Neuronal stem cell (in vitro differentiated cells): ENCODE data around the gene BEX3.

Experiments used
- DNase-seq: peaks from one replicate; pipeline ENCODE4 v3.0.0-alpha.2; 2013; ENCODE audit warnings: low spot score
- H2AFZ ChIP-seq: one replicate; pipeline ENCODE4 v1.6.1; 2013; ENCODE audit warnings: mild to moderate bottlenecking, low read length, inconsistent platforms
- H2AK5ac ChIP-seq: 2 replicates; pipeline ENCODE4 v1.6.1; 2013; ENCODE audit warnings: low read depth, mild to moderate bottlenecking, inconsistent platforms, low read length, moderate library complexity, mixed read lengths
- H2BK120ac ChIP-seq: 2 replicates; pipeline ENCODE4 v1.6.1; 2013; ENCODE audit warnings: low read depth, mild to moderate bottlenecking, inconsistent platforms, low read length, moderate library complexity, mixed read lengths
- H2BK12ac ChIP-seq: one replicate; pipeline ENCODE4 v1.6.1; 2013; ENCODE audit warnings: low read length, inconsistent platforms
- H2BK15ac ChIP-seq: 2 replicates; pipeline ENCODE4 v1.6.1; 2013; ENCODE audit warnings: mild to moderate bottlenecking, low read length, inconsistent platforms, mixed read lengths
- H2BK5ac ChIP-seq: one replicate; pipeline ENCODE4 v1.6.1; 2013; ENCODE audit warnings: inconsistent platforms, mild to moderate bottlenecking, low read length, moderate library complexity
- H3K14ac ChIP-seq: one replicate; pipeline ENCODE4 v1.6.1; 2013; ENCODE audit warnings: low read length, inconsistent platforms
- H3K18ac ChIP-seq: 2 replicates; pipeline ENCODE4 v1.6.1; 2013; ENCODE audit warnings: low read length, inconsistent platforms
- H3K23ac ChIP-seq: 2 replicates; pipeline ENCODE4 v1.6.1; 2013; ENCODE audit warnings: low read depth, mild to moderate bottlenecking, mixed read lengths, low read length, inconsistent platforms; ENCODE audit not compliant: poor library complexity
- H3K27ac ChIP-seq: replicated peaks from 3 replicates; pipeline ENCODE4 v1.5.1; 2013; ENCODE audit warnings: low read length, inconsistent platforms
- H3K27me3 ChIP-seq, 3 experiments: 2 replicates each; pipeline ENCODE4 v1.6.1; 2013; ENCODE audit warnings: low read length in 3 of 3, mild to moderate bottlenecking in 2 of 3, inconsistent platforms in 1 of 3, low read depth in 1 of 3, mixed read lengths in 1 of 3, moderate library complexity in 1 of 3; ENCODE audit not compliant: control insufficient read depth in 3 of 3, insufficient read depth in 3 of 3
- H3K36me3 ChIP-seq, 2 donors: replicated peaks in 1 of 2; 2 replicates each; pipeline ENCODE4 v1.6.1; 2013; ENCODE audit warnings: low read length in 2 of 2; ENCODE audit not compliant: control insufficient read depth in 2 of 2, insufficient read depth in 2 of 2
- H3K4ac ChIP-seq: 2 replicates; pipeline ENCODE4 v1.6.1; 2013; ENCODE audit warnings: inconsistent platforms, mild to moderate bottlenecking, low read length, moderate library complexity
- H3K4me1 ChIP-seq, 2 donors: 1 replicate in 1 of 2; 2 replicates in 1 of 2; pipeline ENCODE4 v1.6.1; 2013; ENCODE audit warnings: low read length in 2 of 2, low read depth in 1 of 2; ENCODE audit not compliant: control insufficient read depth in 2 of 2, insufficient read depth in 1 of 2
- H3K4me2 ChIP-seq: one replicate; pipeline ENCODE4 v1.6.1; 2013; ENCODE audit warnings: mild to moderate bottlenecking, low read length, inconsistent platforms; ENCODE audit not compliant: insufficient read depth, poor library complexity, severe bottlenecking
- H3K4me3 ChIP-seq, 2 donors: 2 replicates each; pipeline ENCODE4 v1.5.1; 2013; ENCODE audit warnings: low read length in 2 of 2, mild to moderate bottlenecking in 2 of 2, inconsistent platforms in 1 of 2, moderate library complexity in 1 of 2
- H3K79me1 ChIP-seq: one replicate; pipeline ENCODE4 v1.6.1; 2013; ENCODE audit warnings: low read depth, mild to moderate bottlenecking, inconsistent platforms, low read length, moderate library complexity
- H3K9ac ChIP-seq: one replicate; pipeline ENCODE4 v1.6.1; 2013; ENCODE audit warnings: mild to moderate bottlenecking, low read depth, low read length, inconsistent platforms; ENCODE audit not compliant: poor library complexity
- H3K9me3 ChIP-seq, 2 donors: replicated peaks in 1 of 2; 2 replicates each; pipeline versions ENCODE3 to v1.6.1; 2013; ENCODE audit warnings: low read length in 2 of 2, mild to moderate bottlenecking in 2 of 2, inconsistent platforms in 1 of 2, low read depth in 1 of 2, mixed read lengths in 1 of 2, moderate library complexity in 1 of 2; ENCODE audit not compliant: control insufficient read depth in 2 of 2, insufficient read depth in 1 of 2
- H4K8ac ChIP-seq: one replicate; pipeline ENCODE4 v1.6.1; 2013; ENCODE audit warnings: low read depth, mild to moderate bottlenecking, inconsistent platforms, low read length, moderate library complexity
- H4K91ac ChIP-seq: one replicate; pipeline ENCODE4 v1.6.1; 2013; ENCODE audit warnings: low read length, low read depth, mild to moderate bottlenecking, inconsistent platforms; ENCODE audit not compliant: poor library complexity
- WGBS, 2 donors: extraction: QIAGEN DNeasy Blood & Tissue Kit; methylation state at CpG; one replicate each; pipeline ENCODE4 v1.1.7; 2013; ENCODE audit warnings: missing lambda C conversion rate in 2 of 2, mixed read lengths in 1 of 2; ENCODE audit not compliant: insufficient read length in 2 of 2, insufficient replicate concordance in 1 of 2; ENCODE audit errors: extremely low coverage in 2 of 2; 5-methylcytosine and 5-hydroxymethylcytosine counted together

Gene BEX3

GRCh38 chrX:103360916-103361315 is 15.4 kb upstream of the BEX3 start:
- H3K4me2 ChIP-seq: no peak overlapping the region
- H2BK5ac ChIP-seq: no peak overlapping the region

GRCh38 chrX:103361798-103362197 is 14.5 kb upstream of the BEX3 start:
- Histone ChIP-seq H3K14ac (no peak overlapping the region), H3K18ac (no peak overlapping the region), H3K4me1 (peaks cover 0 to 6% of the 10 kb centered on the region in 2 donors), H3K4me3 (no peak overlapping the region), H2BK15ac (no peak overlapping the region), H3K27ac (no peak overlapping the region), H3K4ac (no peak overlapping the region), H4K8ac (no peak overlapping the region), H3K23ac (no peak overlapping the region), H2BK5ac (no peak overlapping the region), H3K36me3 (peaks cover 0 to 12% of the 10 kb centered on the region in 2 donors), H3K9me3 (no peaks in the 10 kb centered on the region), H3K9ac (no peak overlapping the region), H2AFZ (no peak overlapping the region), H3K27me3 (no peaks in the 10 kb centered on the region), H2BK120ac (no peak overlapping the region), H2BK12ac (no peak overlapping the region), H3K79me1 (no peaks in the 10 kb centered on the region), H3K4me2 (no peak overlapping the region), H4K91ac (no peak overlapping the region), H2AK5ac (no peak overlapping the region)
- no peak for DNase-seq
- WGBS, 2 donors: no CpG with 5 or more reads among the region's 1 CpG

More at GRCh38 chrX:103360916-103361315, 15.4 kb upstream of the BEX3 start:
- Histone ChIP-seq H4K91ac (no peak overlapping the region), H3K9ac (no peak overlapping the region), H3K23ac (no peak overlapping the region), H2BK120ac (no peak overlapping the region), H3K9me3 (no peaks in the 10 kb centered on the region), H2AK5ac (no peak overlapping the region), H3K14ac (no peak overlapping the region), H3K27me3 (no peaks in the 10 kb centered on the region), H3K27ac (no peak overlapping the region), H3K79me1 (no peaks in the 10 kb centered on the region), H3K36me3 (peaks cover 0 to 12% of the 10 kb centered on the region in 2 donors), H3K4ac (no peak overlapping the region), H2BK12ac (no peak overlapping the region), H2AFZ (no peak overlapping the region), H3K18ac (no peak overlapping the region), H3K4me1 (peaks cover 0 to 6% of the 10 kb centered on the region in 2 donors), H3K4me3 (no peak overlapping the region), H2BK15ac (no peak overlapping the region), H4K8ac (no peak overlapping the region)
- DNase-seq: no peak
- WGBS, 2 donors: no CpG with 5 or more reads among the region's 2 CpGs

GRCh38 chrX:103362474-103362873 is 13.9 kb upstream of the BEX3 start:
- no peak overlapping the region for H2BK12ac ChIP-seq
- no peak overlapping the region for H3K9ac ChIP-seq
- no peak overlapping the region for H3K4me2 ChIP-seq
- no peak overlapping the region for H2BK5ac ChIP-seq
- no peak overlapping the region for H4K91ac ChIP-seq
- H3K4me3 ChIP-seq: no peak overlapping the region
- no peak overlapping the region for H3K14ac ChIP-seq
- no peak overlapping the region for H2AK5ac ChIP-seq
- no peak overlapping the region for H3K23ac ChIP-seq
- peaks cover 1 to 6% of the 10 kb centered on the region in 2 donors for H3K4me1 ChIP-seq
- no peak overlapping the region for H3K27ac ChIP-seq
- no peaks in the 10 kb centered on the region for H3K79me1 ChIP-seq
- H3K9me3 ChIP-seq: no peaks in the 10 kb centered on the region
- no peak overlapping the region for H4K8ac ChIP-seq
- H2BK120ac ChIP-seq: no peak overlapping the region
- no CpG with 5 or more reads among the region's 1 CpG for WGBS, 2 donors
- H3K18ac ChIP-seq: no peak overlapping the region
- no peak overlapping the region for H2BK15ac ChIP-seq
- peaks cover 0 to 11% of the 10 kb centered on the region in 2 donors for H3K36me3 ChIP-seq
- H3K4ac ChIP-seq: no peak overlapping the region
- H2AFZ ChIP-seq: no peak overlapping the region
- no peak for DNase-seq
- no peaks in the 10 kb centered on the region for H3K27me3 ChIP-seq

GRCh38 chrX:103363046-103363445 is 13.3 kb upstream of the BEX3 start:
- Histone ChIP-seq H3K27ac (no peak overlapping the region), H4K8ac (no peak overlapping the region), H3K4me3 (no peak overlapping the region), H3K14ac (no peak overlapping the region), H4K91ac (no peak overlapping the region), H3K79me1 (no peaks in the 10 kb centered on the region), H2AFZ (no peak overlapping the region), H3K27me3 (no peaks in the 10 kb centered on the region), H3K36me3 (peaks cover 0 to 5% of the 10 kb centered on the region in 2 donors), H3K23ac (no peak overlapping the region), H2BK120ac (no peak overlapping the region), H3K18ac (no peak overlapping the region), H2BK15ac (no peak overlapping the region), H3K9me3 (no peaks in the 10 kb centered on the region), H2AK5ac (no peak overlapping the region), H3K4ac (no peak overlapping the region), H3K9ac (no peak overlapping the region), H2BK5ac (no peak overlapping the region), H2BK12ac (no peak overlapping the region), H3K4me2 (no peak overlapping the region), H3K4me1 (peaks cover 3 to 6% of the 10 kb centered on the region in 2 donors)
- no peak for DNase-seq
- no CpG with 5 or more reads among the region's 2 CpGs for WGBS, 2 donors
